Hepatocyte (in vitro differentiated cells): ENCODE results near the gene MED15. TPM values are rescaled to one million over a fixed set of nuclear protein-coding genes. Genes with fewer than 3 reads are reported as not detected.

Source experiments
- DNase-seq: peaks from one replicate; pipeline ENCODE4 v3.0.0-alpha.2; 2016; ENCODE audit warnings: low spot score
- H2AFZ ChIP-seq: fragments of 200-600 bp; sonication (generic); 2 replicates; pipeline ENCODE4 v1.6.0; 2016; ENCODE audit warnings: antibody characterized with exemption, mild to moderate bottlenecking
- H3K27ac ChIP-seq: fragments of 200-600 bp; sonication (generic); 2 replicates; pipeline ENCODE4 v1.5.1; 2016; ENCODE audit warnings: mild to moderate bottlenecking
- H3K27me3 ChIP-seq: fragments of 200-600 bp; sonication (generic); 2 replicates; pipeline ENCODE4 v1.6.1; 2016
- H3K36me3 ChIP-seq: fragments of 200-600 bp; sonication (generic); replicated peaks from 2 replicates; pipeline ENCODE4 v1.5.1; 2016; ENCODE audit warnings: low read depth; ENCODE audit not compliant: insufficient read depth
- H3K4me1 ChIP-seq: fragments of 200-600 bp; sonication (generic); 2 replicates; pipeline ENCODE4 v1.5.1; 2016; ENCODE audit warnings: mild to moderate bottlenecking, moderate library complexity; ENCODE audit not compliant: insufficient read depth
- H3K4me2 ChIP-seq: fragments of 200-600 bp; sonication (generic); 2 replicates; pipeline ENCODE4 v1.6.0; 2016
- H3K4me3 ChIP-seq: fragments of 200-600 bp; sonication (generic); 2 replicates; pipeline ENCODE4 v1.5.1; 2016; ENCODE audit warnings: mild to moderate bottlenecking
- H3K79me2 ChIP-seq: fragments of 200-600 bp; sonication (generic); 2 replicates; pipeline ENCODE4 v1.6.0; 2017; ENCODE audit warnings: mild to moderate bottlenecking
- H3K9me2 ChIP-seq: fragments of 200-600 bp; sonication (generic); replicated peaks from 2 replicates; pipeline ENCODE4 v1.6.0; 2017; ENCODE audit warnings: mild to moderate bottlenecking; ENCODE audit not compliant: insufficient read depth
- H3K9me3 ChIP-seq: fragments of 200-600 bp; sonication (generic); 2 replicates; pipeline ENCODE4 v1.5.1; 2016; ENCODE audit warnings: low read depth, mild to moderate bottlenecking
- H4K20me1 ChIP-seq: fragments of 200-600 bp; sonication (generic); 2 replicates; pipeline ENCODE4 v1.6.0; 2016; ENCODE audit warnings: mild to moderate bottlenecking; ENCODE audit not compliant: insufficient read depth, poor library complexity, severe bottlenecking
- CTCF ChIP-seq: fragments of 200-600 bp; sonication (generic); IDR thresholded peaks from 2 replicates; pipeline ENCODE4 v1.5.1; 2016; ENCODE audit warnings: antibody characterized with exemption, mild to moderate bottlenecking; ENCODE audit not compliant: poor library complexity
- EZH2 ChIP-seq: fragments of 200-600 bp; sonication (generic); IDR thresholded peaks from 2 replicates; pipeline ENCODE4 v1.6.1; 2016; ENCODE audit warnings: antibody characterized with exemption, mild to moderate bottlenecking, borderline replicate concordance
- EZH2phosphoT487 ChIP-seq: fragments of 200-600 bp; sonication (generic); IDR thresholded peaks from one replicate; pipeline ENCODE4 v1.6.1; 2018; ENCODE audit warnings: antibody characterized with exemption, mild to moderate bottlenecking, low read depth, moderate library complexity; ENCODE audit not compliant: unreplicated experiment, severe bottlenecking
- WGBS: methylation state at CpG from one replicate; pipeline ENCODE4 v1.1.6; 2016; ENCODE audit warnings: low lambda C conversion rate; ENCODE audit errors: missing lambda C conversion rate; 5-methylcytosine and 5-hydroxymethylcytosine counted together
- polyA plus RNA-seq: library from polyadenylated mRNA; unstranded; fragments of >200 nt; fragmentation: Nextera tagmentation; extraction: Ambion mirVana; gene quantifications from 2 replicates; pipeline ENCODE4 v1.2.1, GENCODE V29; 2016
- total RNA-seq: library from RNA; depleted of rRNA; stranded (reverse); fragments of >200 nt; gene quantifications from 2 replicates; pipeline ENCODE4 v1.2.3, GENCODE V29; 2014

Gene MED15
- total and polyA plus RNA-seq, 2 experiments from 2014 or later, result 31.5 to 53.1 TPM

DNA sequence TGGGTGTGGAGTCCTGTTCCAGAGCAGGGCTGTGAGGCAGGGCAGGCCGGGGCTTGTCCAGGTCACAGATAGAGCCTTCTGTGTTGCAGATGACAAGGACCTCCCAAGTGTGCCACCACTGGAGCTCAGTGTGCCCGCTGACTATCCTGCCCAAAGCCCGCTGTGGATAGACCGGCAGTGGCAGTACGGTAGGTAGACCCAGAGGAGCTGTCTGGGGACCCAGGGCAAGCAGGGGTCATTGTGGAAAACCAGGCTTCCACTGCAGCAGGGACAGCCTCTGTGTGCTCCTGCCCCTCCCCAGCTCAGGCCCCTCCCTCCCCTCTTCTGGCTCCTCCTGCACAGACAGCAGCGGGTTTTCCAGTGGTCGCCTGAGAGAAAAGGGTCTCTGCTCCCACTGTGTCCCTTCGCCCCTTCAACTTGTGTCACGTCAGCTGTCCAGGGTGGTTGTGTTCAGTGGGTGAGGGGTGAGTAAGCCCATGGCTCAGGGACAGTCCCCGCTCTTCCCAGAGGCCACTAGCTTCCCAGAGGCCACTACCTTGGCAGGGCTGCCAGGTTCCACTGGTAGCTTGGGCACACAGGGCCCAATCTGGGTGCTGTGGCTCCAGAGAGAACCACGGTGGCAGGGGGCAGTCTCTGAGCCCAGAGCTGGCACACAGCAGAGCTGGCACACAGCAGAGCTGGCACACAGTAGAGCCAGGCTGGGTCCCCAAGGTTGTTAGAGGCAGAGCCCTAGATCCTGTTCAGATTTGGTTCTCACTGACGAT, 78.4 kb downstream of the MED15 start:
- no peak overlapping the region for H3K4me2 ChIP-seq
- H2AFZ ChIP-seq, result no peak overlapping the region
- H3K36me3 ChIP-seq, result no peaks in the 10 kb centered on the region
- H3K9me2 ChIP-seq, result no peaks in the 10 kb centered on the region
- no peak overlapping the region for H3K27ac ChIP-seq
- TF ChIP-seq EZH2, result no peak
- no peak for TF ChIP-seq CTCF
- no peak for TF ChIP-seq EZH2phosphoT487
- H3K79me2 ChIP-seq, result no peaks in the 10 kb centered on the region
- 90% methylated on average over 12 of the region's 12 CpGs for WGBS
- H3K4me1 ChIP-seq, result no peaks in the 10 kb centered on the region
- H4K20me1 ChIP-seq, result no peaks in the 10 kb centered on the region
- no peak for DNase-seq
- H3K9me3 ChIP-seq, result no peaks in the 10 kb centered on the region
- no peak overlapping the region for H3K4me3 ChIP-seq
- H3K27me3 ChIP-seq, result no peaks in the 10 kb centered on the region

DNA sequence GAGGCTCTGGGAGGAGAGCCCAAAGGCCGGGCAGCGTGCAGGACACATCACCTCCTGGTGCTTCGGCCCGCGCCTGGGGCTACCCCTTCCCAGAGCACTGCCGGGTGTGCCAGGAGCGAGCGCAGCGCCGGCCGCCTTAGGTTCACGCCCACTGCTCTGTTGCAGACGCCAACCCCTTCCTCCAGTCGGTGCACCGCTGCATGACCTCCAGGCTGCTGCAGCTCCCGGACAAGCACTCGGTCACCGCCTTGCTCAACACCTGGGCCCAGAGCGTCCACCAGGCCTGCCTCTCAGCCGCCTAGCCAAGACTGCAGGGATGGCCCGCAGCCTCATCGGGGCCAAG, 79.0 kb downstream of the MED15 start:
- no peak for DNase-seq
- Histone ChIP-seq H3K79me2 (no peaks in the 10 kb centered on the region), H3K4me3 (no peak overlapping the region), H3K27me3 (no peaks in the 10 kb centered on the region), H3K27ac (no peak overlapping the region), H3K9me2 (no peaks in the 10 kb centered on the region), H3K4me1 (no peaks in the 10 kb centered on the region), H3K36me3 (no peaks in the 10 kb centered on the region), H3K4me2 (no peak overlapping the region), H3K9me3 (no peaks in the 10 kb centered on the region), H4K20me1 (no peaks in the 10 kb centered on the region), H2AFZ (no peak overlapping the region)
- 95% methylated on average over 21 of the region's 22 CpGs for WGBS
- TF ChIP-seq EZH2 (no peak), EZH2phosphoT487 (no peak), CTCF (no peak)

DNA sequence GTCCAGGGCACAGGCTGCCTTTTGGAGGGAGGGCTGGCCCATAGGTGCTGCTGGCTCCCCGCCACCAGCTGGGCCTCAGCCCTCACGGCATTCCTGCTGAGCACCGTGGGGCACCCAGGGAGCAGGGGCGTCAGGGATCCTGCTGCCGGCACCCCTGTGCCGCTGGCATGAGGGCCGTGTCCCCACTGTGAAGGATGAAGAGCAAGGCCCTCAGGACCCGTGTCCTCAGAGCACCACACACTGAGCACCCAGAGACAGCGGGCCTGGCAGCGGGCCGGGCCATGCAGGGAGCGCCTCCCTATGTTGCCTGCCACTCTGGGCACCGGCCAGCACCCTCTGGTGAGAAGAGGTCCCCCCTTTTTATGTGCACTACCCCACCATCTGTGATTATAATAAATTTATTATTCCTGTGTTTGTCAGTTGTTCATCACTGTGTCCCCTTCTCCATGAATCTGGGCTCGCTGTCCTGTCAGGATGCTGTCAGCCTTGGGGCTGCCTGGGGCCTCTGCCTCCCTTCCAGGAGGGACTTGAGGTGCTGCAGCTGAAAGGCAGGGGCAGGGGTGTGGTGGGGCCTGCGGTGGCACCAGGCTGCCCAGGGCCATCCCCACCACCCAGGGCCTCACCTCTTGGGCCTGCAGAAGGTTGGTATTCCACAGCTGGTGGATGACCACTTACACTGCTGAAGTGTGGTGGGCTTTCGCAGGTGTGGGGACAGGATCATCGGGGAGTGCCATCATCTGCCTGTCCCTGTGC, 80.0 kb downstream of the MED15 start:
- TF ChIP-seq CTCF (no peak), EZH2 (no peak), EZH2phosphoT487 (no peak)
- DNase-seq, result no peak
- Histone ChIP-seq H3K9me3 (no peaks in the 10 kb centered on the region), H3K4me1 (no peaks in the 10 kb centered on the region), H2AFZ (no peak overlapping the region), H4K20me1 (no peaks in the 10 kb centered on the region), H3K36me3 (no peaks in the 10 kb centered on the region), H3K4me3 (no peak overlapping the region), H3K4me2 (no peak overlapping the region), H3K27me3 (no peaks in the 10 kb centered on the region), H3K79me2 (no peaks in the 10 kb centered on the region), H3K9me2 (no peaks in the 10 kb centered on the region), H3K27ac (no peak overlapping the region)
- 96% methylated on average over 17 of the region's 17 CpGs for WGBS
